Measurements from ENCODE around the gene F2RL2.

F2RL2 gene

DNA sequence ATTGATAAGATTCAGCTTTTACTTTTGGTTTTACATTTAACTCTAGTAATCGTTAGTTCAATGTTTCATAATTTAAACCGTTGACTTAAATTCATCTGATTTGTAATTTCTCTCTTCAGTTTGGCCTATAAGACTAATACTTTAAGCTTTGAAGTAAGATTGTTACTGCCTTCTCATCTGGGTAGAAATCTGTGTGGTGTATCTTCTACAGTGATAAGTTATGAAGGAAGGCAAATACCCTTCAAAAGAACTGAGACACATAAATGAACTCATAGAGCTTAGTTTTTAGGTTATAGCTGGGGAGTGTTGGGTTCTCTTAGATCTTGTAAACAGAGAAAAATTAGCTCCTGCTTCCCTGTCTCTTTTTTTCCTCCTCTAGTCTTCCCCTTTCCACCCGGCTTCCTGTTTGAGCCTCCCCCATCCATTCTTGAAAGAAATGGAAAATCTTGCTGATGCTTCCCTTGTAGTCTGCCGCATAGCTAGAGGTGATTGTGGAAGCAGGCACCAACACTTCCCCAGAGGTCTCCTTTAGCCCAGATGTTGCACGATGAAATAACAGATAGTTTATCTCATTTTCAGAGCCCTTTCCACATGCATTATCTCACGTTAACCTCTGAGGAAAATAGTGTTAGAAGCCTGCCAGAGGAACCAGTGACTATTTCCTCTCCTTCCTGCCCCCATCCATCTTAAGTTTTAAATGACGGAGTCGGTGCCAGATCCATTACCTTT lies 2.0 kb upstream of the F2RL2 start:
- no peaks in the 10 kb centered on the region for H3K27me3 ChIP-seq (ENCODE audit: control insufficient read depth, insufficient read depth, low read length)
- no peak for DNase-seq (ENCODE audit: low read depth, low spot score)
- WGBS (ENCODE audit: insufficient coverage, insufficient read length), result no CpG with 5 or more reads among the region's 8 CpGs
- no peak overlapping the region for H3K4me3 ChIP-seq (ENCODE audit: low read length)
- no peak overlapping the region for H3K27ac ChIP-seq (ENCODE audit: low read length)
- H3K9me3 ChIP-seq (ENCODE audit: control insufficient read depth, insufficient read depth, low read length), result no peaks in the 10 kb centered on the region
- H3K36me3 ChIP-seq (ENCODE audit: control insufficient read depth, insufficient read depth, low read length), result no peaks in the 10 kb centered on the region
- H3K4me1 ChIP-seq (ENCODE audit: control insufficient read depth, insufficient read depth, low read length), result 0 out of 2 replicates have a peak, but pooled peaks cover 3% of the 10 kb centered on the region

GRCh38 chr5:76622076-76622475 lies 1.1 kb downstream of the F2RL2 start:
- no peak for DNase-seq (ENCODE audit: low read depth, low spot score)
- H3K4me1 ChIP-seq (ENCODE audit: control insufficient read depth, insufficient read depth, low read length), result 0 out of 2 replicates have a peak, but pooled peaks cover 3% of the 10 kb centered on the region
- H3K27ac ChIP-seq (ENCODE audit: low read length), result no peak overlapping the region
- H3K27me3 ChIP-seq (ENCODE audit: control insufficient read depth, insufficient read depth, low read length), result no peaks in the 10 kb centered on the region
- no peak overlapping the region for H3K4me3 ChIP-seq (ENCODE audit: low read length)
- H3K9me3 ChIP-seq (ENCODE audit: control insufficient read depth, insufficient read depth, low read length), result no peaks in the 10 kb centered on the region
- no CpG with 5 or more reads among the region's 5 CpGs for WGBS (ENCODE audit: insufficient coverage, insufficient read length)
- no peaks in the 10 kb centered on the region for H3K36me3 ChIP-seq (ENCODE audit: control insufficient read depth, insufficient read depth, low read length)

- no peaks in the 10 kb centered on the region for H3K9me3 ChIP-seq (ENCODE audit: control insufficient read depth, insufficient read depth, low read length)
- no CpG with 5 or more reads among the region's 5 CpGs for WGBS (ENCODE audit: insufficient coverage, insufficient read length)
- H3K36me3 ChIP-seq (ENCODE audit: control insufficient read depth, insufficient read depth, low read length), result no peaks in the 10 kb centered on the region
Measured at GRCh38 chr5:76620166-76620565, 3.0 kb downstream of the F2RL2 start.

GRCh38 chr5:76617675-76618074 lies 5.5 kb downstream of the F2RL2 start:
- no peaks in the 10 kb centered on the region for H3K27me3 ChIP-seq (ENCODE audit: control insufficient read depth, insufficient read depth, low read length)
- no peak overlapping the region for H3K4me3 ChIP-seq (ENCODE audit: low read length)
- H3K4me1 ChIP-seq (ENCODE audit: control insufficient read depth, insufficient read depth, low read length), result no peaks in the 10 kb centered on the region
- DNase-seq (ENCODE audit: low read depth, low spot score), result no peak
- WGBS (ENCODE audit: insufficient coverage, insufficient read length), result no CpG with 5 or more reads among the region's 4 CpGs
- H3K36me3 ChIP-seq (ENCODE audit: control insufficient read depth, insufficient read depth, low read length), result no peaks in the 10 kb centered on the region
- no peak overlapping the region for H3K27ac ChIP-seq (ENCODE audit: low read length)
- H3K9me3 ChIP-seq (ENCODE audit: control insufficient read depth, insufficient read depth, low read length), result no peaks in the 10 kb centered on the region

More at GRCh38 chr5:76620166-76620565, 3.0 kb downstream of the F2RL2 start:
- Histone ChIP-seq H3K27ac (ENCODE audit: low read length) (no peak overlapping the region), H3K4me1 (ENCODE audit: control insufficient read depth, insufficient read depth, low read length) (0 out of 2 replicates have a peak, but pooled peaks cover 3% of the 10 kb centered on the region), H3K4me3 (ENCODE audit: low read length) (no peak overlapping the region), H3K27me3 (ENCODE audit: control insufficient read depth, insufficient read depth, low read length) (no peaks in the 10 kb centered on the region)
- DNase-seq (ENCODE audit: low read depth, low spot score), result no peak

GRCh38 chr5:76617229-76617628 lies 6.0 kb downstream of the F2RL2 start:
- Histone ChIP-seq H3K4me1 (ENCODE audit: control insufficient read depth, insufficient read depth, low read length) (no peaks in the 10 kb centered on the region), H3K9me3 (ENCODE audit: control insufficient read depth, insufficient read depth, low read length) (no peaks in the 10 kb centered on the region), H3K4me3 (ENCODE audit: low read length) (no peak overlapping the region), H3K27me3 (ENCODE audit: control insufficient read depth, insufficient read depth, low read length) (no peaks in the 10 kb centered on the region), H3K27ac (ENCODE audit: low read length) (no peak overlapping the region), H3K36me3 (ENCODE audit: control insufficient read depth, insufficient read depth, low read length) (no peaks in the 10 kb centered on the region)
- WGBS (ENCODE audit: insufficient coverage, insufficient read length), result no CpG with 5 or more reads among the region's 4 CpGs
- DNase-seq (ENCODE audit: low read depth, low spot score), result no peak

- Histone ChIP-seq H3K9me3 (ENCODE audit: control insufficient read depth, insufficient read depth, low read length) (no peaks in the 10 kb centered on the region), H3K4me3 (ENCODE audit: low read length) (no peak overlapping the region), H3K27ac (ENCODE audit: low read length) (no peak overlapping the region), H3K36me3 (ENCODE audit: control insufficient read depth, insufficient read depth, low read length) (no peaks in the 10 kb centered on the region), H3K4me1 (ENCODE audit: control insufficient read depth, insufficient read depth, low read length) (no peaks in the 10 kb centered on the region), H3K27me3 (ENCODE audit: control insufficient read depth, insufficient read depth, low read length) (no peaks in the 10 kb centered on the region)
- WGBS (ENCODE audit: insufficient coverage, insufficient read length), result no CpG with 5 or more reads among the region's 2 CpGs
- no peak for DNase-seq (ENCODE audit: low read depth, low spot score)
Measured at GRCh38 chr5:76616206-76616605, 7.0 kb downstream of the F2RL2 start.

DNA sequence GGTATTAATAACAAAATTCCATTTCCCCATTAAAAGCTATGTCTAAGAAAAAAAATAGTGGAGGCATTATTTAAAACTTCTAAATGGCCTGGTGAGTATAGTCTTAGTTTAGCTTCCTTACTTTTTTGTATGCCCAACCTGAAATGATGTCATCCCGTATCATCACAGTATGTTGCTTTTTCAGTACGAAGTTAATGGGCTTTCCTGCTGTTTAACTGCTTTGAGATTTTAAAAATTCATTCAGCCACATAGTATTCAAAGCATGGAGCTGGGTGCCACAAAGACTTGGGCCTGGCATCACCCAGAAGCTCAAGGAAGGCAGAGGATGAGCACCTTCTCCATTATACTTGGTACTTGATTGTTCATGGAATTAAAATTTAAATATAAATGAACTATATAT lies 7.4 kb downstream of the F2RL2 start:
- Histone ChIP-seq H3K4me1 (ENCODE audit: control insufficient read depth, insufficient read depth, low read length) (no peaks in the 10 kb centered on the region), H3K36me3 (ENCODE audit: control insufficient read depth, insufficient read depth, low read length) (no peaks in the 10 kb centered on the region), H3K9me3 (ENCODE audit: control insufficient read depth, insufficient read depth, low read length) (no peaks in the 10 kb centered on the region), H3K27me3 (ENCODE audit: control insufficient read depth, insufficient read depth, low read length) (no peaks in the 10 kb centered on the region), H3K4me3 (ENCODE audit: low read length) (no peak overlapping the region), H3K27ac (ENCODE audit: low read length) (no peak overlapping the region)
- WGBS (ENCODE audit: insufficient coverage, insufficient read length), result no CpG with 5 or more reads among the region's 2 CpGs
- no peak for DNase-seq (ENCODE audit: low read depth, low spot score)

- Histone ChIP-seq H3K4me1 (ENCODE audit: control insufficient read depth, insufficient read depth, low read length) (no peaks in the 10 kb centered on the region), H3K27me3 (ENCODE audit: control insufficient read depth, insufficient read depth, low read length) (no peaks in the 10 kb centered on the region), H3K9me3 (ENCODE audit: control insufficient read depth, insufficient read depth, low read length) (no peaks in the 10 kb centered on the region), H3K36me3 (ENCODE audit: control insufficient read depth, insufficient read depth, low read length) (no peaks in the 10 kb centered on the region), H3K4me3 (ENCODE audit: low read length) (no peak overlapping the region), H3K27ac (ENCODE audit: low read length) (no peak overlapping the region)
- WGBS (ENCODE audit: insufficient coverage, insufficient read length), result no CpG with 5 or more reads among the region's 5 CpGs
- DNase-seq (ENCODE audit: low read depth, low spot score), result no peak
Measured at GRCh38 chr5:76612942-76613341, 10.3 kb downstream of the F2RL2 start.

- Histone ChIP-seq H3K4me3 (ENCODE audit: low read length) (no peak overlapping the region), H3K27me3 (ENCODE audit: control insufficient read depth, insufficient read depth, low read length) (no peaks in the 10 kb centered on the region), H3K27ac (ENCODE audit: low read length) (no peak overlapping the region), H3K9me3 (ENCODE audit: control insufficient read depth, insufficient read depth, low read length) (no peaks in the 10 kb centered on the region), H3K36me3 (ENCODE audit: control insufficient read depth, insufficient read depth, low read length) (no peaks in the 10 kb centered on the region), H3K4me1 (ENCODE audit: control insufficient read depth, insufficient read depth, low read length) (0 out of 2 replicates have a peak, but pooled peaks cover 1% of the 10 kb centered on the region)
- no CpG with 5 or more reads among the region's 1 CpG for WGBS (ENCODE audit: insufficient coverage, insufficient read length)
- no peak for DNase-seq (ENCODE audit: low read depth, low spot score)
Measured at GRCh38 chr5:76610196-76610595, 13.0 kb downstream of the F2RL2 start.

GRCh38 chr5:76608833-76609232 lies 14.4 kb downstream of the F2RL2 start:
- DNase-seq (ENCODE audit: low read depth, low spot score), result no peak
- Histone ChIP-seq H3K9me3 (ENCODE audit: control insufficient read depth, insufficient read depth, low read length) (no peaks in the 10 kb centered on the region), H3K27me3 (ENCODE audit: control insufficient read depth, insufficient read depth, low read length) (no peaks in the 10 kb centered on the region), H3K27ac (ENCODE audit: low read length) (no peak overlapping the region), H3K36me3 (ENCODE audit: control insufficient read depth, insufficient read depth, low read length) (no peaks in the 10 kb centered on the region), H3K4me3 (ENCODE audit: low read length) (no peak overlapping the region), H3K4me1 (ENCODE audit: control insufficient read depth, insufficient read depth, low read length) (0 out of 2 replicates have a peak, but pooled peaks cover 1% of the 10 kb centered on the region)
- WGBS (ENCODE audit: insufficient coverage, insufficient read length), result no CpG with 5 or more reads among the region's 4 CpGs

DNA sequence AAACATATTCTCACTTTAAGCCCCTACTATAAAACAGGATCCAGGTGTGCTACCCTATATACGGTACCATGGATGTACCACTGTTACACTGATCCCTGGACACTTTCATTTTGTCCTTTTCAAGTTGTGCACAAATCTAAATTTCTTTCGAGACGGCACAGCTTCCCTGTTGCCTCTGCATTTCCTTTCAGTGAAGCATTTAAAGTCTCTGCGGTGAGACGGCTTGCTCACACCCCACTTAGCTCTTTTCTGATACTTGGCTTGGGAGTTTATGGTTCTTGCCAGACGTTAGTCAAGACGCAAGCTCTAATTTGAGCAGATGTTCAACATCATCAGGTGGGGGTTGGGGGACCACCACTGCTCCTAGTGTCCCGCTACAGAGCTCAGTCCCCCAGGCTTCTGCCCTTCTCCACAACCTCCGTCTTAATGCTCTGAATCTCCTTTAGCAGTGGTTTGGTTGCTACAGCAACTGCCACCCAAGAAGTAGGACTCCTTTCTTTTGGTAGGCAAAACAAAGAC lies 15.8 kb downstream of the F2RL2 start:
- 0 out of 2 replicates have a peak, but pooled peaks cover 1% of the 10 kb centered on the region for H3K4me1 ChIP-seq (ENCODE audit: control insufficient read depth, insufficient read depth, low read length)
- H3K4me3 ChIP-seq (ENCODE audit: low read length), result no peak overlapping the region
- H3K27me3 ChIP-seq (ENCODE audit: control insufficient read depth, insufficient read depth, low read length), result no peaks in the 10 kb centered on the region
- DNase-seq (ENCODE audit: low read depth, low spot score), result no peak
- no peak overlapping the region for H3K27ac ChIP-seq (ENCODE audit: low read length)
- WGBS (ENCODE audit: insufficient coverage, insufficient read length), result no CpG with 5 or more reads among the region's 9 CpGs
- H3K9me3 ChIP-seq (ENCODE audit: control insufficient read depth, insufficient read depth, low read length), result no peaks in the 10 kb centered on the region
- H3K36me3 ChIP-seq (ENCODE audit: control insufficient read depth, insufficient read depth, low read length), result no peaks in the 10 kb centered on the region
